HG03342 (cell line): ENCODE measurements around the gene TMEM87A.
A peak's percentile ranks its signal among the peaks of the same experiment; 100 is the strongest.
"Not testable (repeated sequence)": the region's sequence is repeated elsewhere in the genome, so short reads cannot be mapped to it uniquely, and the experiment has no call there.

Source experiments
- ATAC-seq: cut with Tn5 transposase; IDR thresholded peaks from one replicate; pipeline ENCODE4 v1.9.1; 2021; ENCODE audit warnings: mild to moderate bottlenecking, moderate library complexity; ENCODE audit not compliant: unreplicated experiment

TMEM87A gene

GRCh38 chr15:42273900-42274701 is 868 bp upstream of the TMEM87A start:
- ATAC-seq = peak; percentile 19

DNA sequence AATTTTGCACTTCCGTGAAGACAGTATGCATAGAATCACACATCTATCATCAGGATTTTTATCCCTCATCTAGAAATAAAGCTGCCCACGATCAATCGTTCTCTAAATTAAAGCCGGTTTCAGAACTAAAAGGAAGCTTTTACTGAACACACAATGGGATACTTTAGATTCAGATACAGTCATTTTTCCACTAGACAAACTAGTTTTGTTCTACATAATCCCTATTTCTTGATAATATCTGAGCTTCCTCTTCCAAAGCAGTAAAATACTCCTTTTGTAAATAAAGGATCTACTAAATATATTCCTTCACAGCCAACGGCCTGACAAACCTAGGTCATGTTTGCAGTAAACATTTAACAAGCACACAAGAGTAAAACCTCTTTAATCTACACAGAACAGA is 2.2 kb downstream of the TMEM87A start:
- ATAC-seq = no peak

GRCh38 chr15:42270551-42270950 is 2.7 kb downstream of the TMEM87A start:
- no peak for ATAC-seq

DNA sequence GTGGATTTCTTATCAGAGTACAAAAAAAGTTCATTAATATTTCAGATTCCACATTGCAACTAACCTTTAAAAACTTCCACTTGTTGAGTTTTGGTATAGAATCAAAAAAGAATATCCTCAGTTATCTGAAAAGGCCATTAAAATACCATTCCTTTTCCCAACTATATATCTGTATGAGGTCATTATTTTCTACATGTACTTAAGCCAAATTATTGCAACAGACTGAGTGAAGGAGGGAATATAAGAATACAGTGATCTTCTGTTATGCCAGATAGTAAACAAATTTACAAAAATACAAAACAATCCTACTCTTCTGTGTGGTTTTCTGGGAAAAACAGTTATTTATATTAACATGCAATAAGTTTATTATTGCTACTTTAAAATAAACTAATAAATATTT is 5.9 kb downstream of the TMEM87A start:
- no peak for ATAC-seq

GRCh38 chr15:42264795-42265194 is 8.4 kb downstream of the TMEM87A start:
- no peak for ATAC-seq

- ATAC-seq = no peak
These were observed 19.9 kb downstream of the TMEM87A start for GRCh38 chr15:42253300-42253699.

GRCh38 chr15:42240823-42241222 is 32.4 kb downstream of the TMEM87A start:
- ATAC-seq = no peak

DNA sequence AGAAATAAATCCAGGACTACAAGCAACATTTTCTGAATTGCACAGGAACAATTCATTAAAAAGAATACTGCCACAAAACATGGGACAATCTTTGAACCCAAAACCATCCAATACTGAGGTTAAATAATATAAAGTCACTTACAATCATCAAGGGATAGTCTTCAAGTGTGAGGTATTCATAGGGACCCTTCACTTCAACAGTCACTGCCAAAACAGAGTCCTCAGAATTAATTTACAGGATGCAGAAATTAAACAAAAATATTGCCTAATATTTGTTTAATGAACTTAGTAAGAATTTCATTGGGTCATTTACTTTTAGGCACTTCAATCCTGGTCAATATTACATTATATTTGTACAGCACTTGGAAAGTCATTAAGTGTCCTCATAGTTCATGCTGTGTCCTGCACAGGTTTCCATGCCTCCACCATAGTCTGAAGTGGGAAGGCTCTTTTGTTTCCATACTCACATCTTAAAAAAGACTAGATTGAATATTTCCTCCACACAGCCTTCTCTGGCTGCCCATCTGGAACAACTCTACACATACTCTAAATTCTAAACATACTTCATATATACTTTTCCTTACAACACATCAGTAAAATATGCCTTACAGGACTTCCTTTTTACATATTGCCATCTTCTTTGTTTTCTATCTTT is 33.6 kb downstream of the TMEM87A start:
- ATAC-seq = no peak

- ATAC-seq = no peak
These were observed 40.1 kb downstream of the TMEM87A start for GRCh38 chr15:42233107-42233506.

- no peak for ATAC-seq
These were observed 40.6 kb downstream of the TMEM87A start for GRCh38 chr15:42232606-42233005.

- ATAC-seq = no peak
These were observed 42.1 kb downstream of the TMEM87A start for GRCh38 chr15:42231088-42231487.

- not testable (repeated sequence) for ATAC-seq
These were observed 44.3 kb downstream of the TMEM87A start for GRCh38 chr15:42228981-42229380.

GRCh38 chr15:42228036-42228435 is 45.2 kb downstream of the TMEM87A start:
- ATAC-seq = no peak

DNA sequence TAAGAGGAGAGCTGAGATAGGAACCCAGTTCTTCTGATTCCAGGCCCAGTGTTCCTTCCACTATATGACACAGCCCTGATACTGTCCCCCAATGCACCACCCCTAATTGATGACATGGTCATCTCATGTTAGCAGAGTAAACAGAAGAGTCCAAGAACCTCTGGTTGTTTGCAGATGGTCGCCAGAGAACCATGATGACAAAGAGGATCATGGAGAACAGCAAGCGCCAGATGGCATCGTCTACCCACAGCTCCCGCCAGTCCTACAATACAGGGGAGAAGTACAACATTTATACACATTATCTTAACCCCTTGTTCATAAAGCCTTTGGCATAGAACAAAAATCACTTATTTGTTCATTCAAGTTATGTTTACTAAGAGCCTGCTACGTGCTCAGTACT is 46.6 kb downstream of the TMEM87A start:
- ATAC-seq = no peak

GRCh38 chr15:42220216-42220615 is 53.0 kb downstream of the TMEM87A start:
- no peak for ATAC-seq

- ATAC-seq = no peak
These were observed 54.2 kb downstream of the TMEM87A start for GRCh38 chr15:42218953-42219592.

- ATAC-seq = no peak
These were observed 55.7 kb downstream of the TMEM87A start for GRCh38 chr15:42217568-42217967.

GRCh38 chr15:42215913-42216829 is 57.1 kb downstream of the TMEM87A start:
- ATAC-seq = no peak

GRCh38 chr15:42214600-42214999 is 58.6 kb downstream of the TMEM87A start:
- ATAC-seq = no peak

DNA sequence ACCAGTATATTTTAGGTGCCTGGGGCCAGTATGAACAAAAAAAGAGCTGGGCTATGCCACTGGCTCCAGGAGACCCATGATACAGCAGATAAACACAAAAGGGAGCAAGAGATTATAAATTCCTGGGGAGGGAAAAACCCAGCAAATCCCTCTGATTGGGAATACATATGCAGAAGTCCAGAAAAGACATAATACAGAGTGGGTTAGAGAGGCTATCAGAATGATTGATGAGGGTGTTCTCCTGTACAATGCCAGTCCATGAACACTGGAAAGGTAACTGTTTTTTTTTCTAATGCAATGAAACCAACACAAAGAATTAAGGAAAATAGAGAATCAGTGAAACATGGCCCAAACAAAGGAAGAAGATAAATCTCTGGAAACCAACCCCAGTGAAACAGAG is 59.7 kb downstream of the TMEM87A start:
- ATAC-seq = no peak

DNA sequence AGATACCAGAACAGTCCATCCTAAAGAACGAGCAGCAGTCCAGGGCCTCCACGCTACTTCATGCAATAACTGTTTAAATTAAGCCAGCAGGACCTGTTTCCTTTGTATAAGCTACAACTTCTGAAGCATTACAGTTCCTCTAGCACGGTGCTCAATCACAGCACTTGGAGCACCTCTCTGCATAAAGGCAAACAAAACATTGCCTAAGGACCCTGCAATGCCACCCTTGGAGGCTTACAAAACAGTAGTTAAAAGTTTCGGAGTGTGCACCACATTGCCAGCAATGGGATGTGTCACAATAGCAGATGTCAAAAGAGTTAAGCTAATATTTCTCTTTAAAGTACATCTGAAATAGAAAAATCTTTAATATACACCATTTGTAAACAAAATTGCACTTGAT is 62.5 kb downstream of the TMEM87A start:
- no peak for ATAC-seq
